Measurements from ENCODE around the gene FNDC3B. TPM values are rescaled to one million over a fixed set of nuclear protein-coding genes. Genes with fewer than 3 reads are reported as not detected.

Gene FNDC3B
- total and polyA plus RNA-seq, 9 donors, result 22.1 to 198 (median 108) TPM

- Histone ChIP-seq H3K9me3 (no peaks in the 10 kb centered on the region), H3K4me3 (no peak overlapping the region), H3K27ac (no peak overlapping the region), H3K27me3 (no peaks in the 10 kb centered on the region), H3K36me3 (no peaks in the 10 kb centered on the region), H3K4me1 (ENCODE audit: insufficient read depth) (peaks cover 2% of the 10 kb centered on the region)
- WGBS, 3 donors, result 95 to 97% (median 96%) methylated on average over 4 of the region's 4 CpGs
- no peak for DNase-seq
- intact Hi-C loops (cut with DNase I), result no loop called here
- TF ChIP-seq EP300 (IDR thresholded peaks at IDR 0.05) (no peak), CTCF (IDR thresholded peaks at IDR 0.05) (no peak), POLR2A (IDR thresholded peaks at IDR 0.05) (no peak)
These were observed 348.4 kb downstream of the FNDC3B start for GRCh38 chr3:172387728-172388127.

GRCh38 chr3:172388412-172389078 lies 349.2 kb downstream of the FNDC3B start:
- TF ChIP-seq CTCF (IDR thresholded peaks at IDR 0.05) (no peak), EP300 (IDR thresholded peaks at IDR 0.05) (no peak), POLR2A (IDR thresholded peaks at IDR 0.05) (no peak)
- Histone ChIP-seq H3K4me3 (no peak overlapping the region), H3K9me3 (no peaks in the 10 kb centered on the region), H3K27ac (no peak overlapping the region), H3K4me1 (ENCODE audit: insufficient read depth) (peaks cover 2% of the 10 kb centered on the region), H3K36me3 (no peaks in the 10 kb centered on the region), H3K27me3 (no peaks in the 10 kb centered on the region)
- DNase-seq, result no peak
- WGBS, 3 donors, result 82 to 84% (median 83%) methylated on average over 10 of the region's 10 CpGs
- intact Hi-C loops (cut with DNase I), result no loop called here

- no peak for DNase-seq
- intact Hi-C loops (cut with DNase I), result no loop called here
- Histone ChIP-seq H3K9me3 (no peaks in the 10 kb centered on the region), H3K27ac (no peak overlapping the region), H3K4me1 (ENCODE audit: insufficient read depth) (peaks cover 2% of the 10 kb centered on the region), H3K36me3 (no peaks in the 10 kb centered on the region), H3K4me3 (no peak overlapping the region), H3K27me3 (no peaks in the 10 kb centered on the region)
- 84 to 88% (median 85%) methylated on average over 5 of the region's 5 CpGs for WGBS, 3 donors
- TF ChIP-seq POLR2A (IDR thresholded peaks at IDR 0.05) (no peak), CTCF (IDR thresholded peaks at IDR 0.05) (no peak)
These were observed 351.4 kb downstream of the FNDC3B start for GRCh38 chr3:172390792-172391191.

GRCh38 chr3:172391592-172392302 lies 352.4 kb downstream of the FNDC3B start:
- no peak for DNase-seq
- no peak overlapping the region for H3K27ac ChIP-seq
- H3K36me3 ChIP-seq, result no peaks in the 10 kb centered on the region
- no peak overlapping the region for H3K4me3 ChIP-seq
- intact Hi-C loops (cut with DNase I), result no loop called here
- no peak for TF ChIP-seq CTCF (IDR thresholded peaks at IDR 0.05)
- TF ChIP-seq EP300 (IDR thresholded peaks at IDR 0.05), result no peak
- TF ChIP-seq POLR2A (IDR thresholded peaks at IDR 0.05), result no peak
- no peaks in the 10 kb centered on the region for H3K27me3 ChIP-seq
- H3K9me3 ChIP-seq, result no peaks in the 10 kb centered on the region
- 45 to 52% (median 50%) methylated on average over 5 of the region's 5 CpGs for WGBS, 3 donors
- peaks cover 2% of the 10 kb centered on the region for H3K4me1 ChIP-seq (ENCODE audit: insufficient read depth)
